ENCODE data around the gene TOR4A.

DNA sequence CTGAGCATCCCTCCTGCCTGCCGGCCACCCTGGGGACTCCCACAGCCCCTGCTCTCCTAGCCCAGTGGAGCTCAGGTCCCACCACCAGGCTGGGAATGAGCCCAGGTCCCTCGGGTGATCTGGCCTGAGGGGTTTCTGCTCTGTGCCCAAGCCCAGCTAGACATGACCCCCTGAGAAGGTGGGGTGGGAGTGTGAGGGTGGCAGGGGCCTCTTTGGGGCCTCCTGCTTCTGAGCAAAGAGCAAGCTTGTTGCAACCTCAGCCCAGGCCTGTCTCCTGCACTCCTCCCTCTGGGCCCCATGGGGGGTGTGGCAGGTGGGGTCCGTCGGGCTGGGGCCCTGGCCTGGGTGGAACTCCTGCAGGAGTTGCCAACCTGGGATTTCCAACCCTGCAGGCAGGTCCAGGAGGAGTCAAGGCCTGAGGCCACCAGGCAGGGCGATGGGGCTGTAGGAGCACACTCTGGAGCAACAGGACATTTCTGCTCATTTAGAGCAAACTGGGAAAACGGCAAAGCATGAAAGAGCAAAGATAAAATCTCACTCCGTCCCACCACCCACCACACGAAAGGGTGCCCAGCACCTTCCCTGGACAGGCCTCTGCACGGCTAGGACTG, 35.9 kb downstream of the TOR4A start:
- no peak for TF ChIP-seq POLR2AphosphoS5 (IDR thresholded peaks at IDR 0.05; ENCODE audit: low read depth, low read length)
- TF ChIP-seq, protein P1, sequence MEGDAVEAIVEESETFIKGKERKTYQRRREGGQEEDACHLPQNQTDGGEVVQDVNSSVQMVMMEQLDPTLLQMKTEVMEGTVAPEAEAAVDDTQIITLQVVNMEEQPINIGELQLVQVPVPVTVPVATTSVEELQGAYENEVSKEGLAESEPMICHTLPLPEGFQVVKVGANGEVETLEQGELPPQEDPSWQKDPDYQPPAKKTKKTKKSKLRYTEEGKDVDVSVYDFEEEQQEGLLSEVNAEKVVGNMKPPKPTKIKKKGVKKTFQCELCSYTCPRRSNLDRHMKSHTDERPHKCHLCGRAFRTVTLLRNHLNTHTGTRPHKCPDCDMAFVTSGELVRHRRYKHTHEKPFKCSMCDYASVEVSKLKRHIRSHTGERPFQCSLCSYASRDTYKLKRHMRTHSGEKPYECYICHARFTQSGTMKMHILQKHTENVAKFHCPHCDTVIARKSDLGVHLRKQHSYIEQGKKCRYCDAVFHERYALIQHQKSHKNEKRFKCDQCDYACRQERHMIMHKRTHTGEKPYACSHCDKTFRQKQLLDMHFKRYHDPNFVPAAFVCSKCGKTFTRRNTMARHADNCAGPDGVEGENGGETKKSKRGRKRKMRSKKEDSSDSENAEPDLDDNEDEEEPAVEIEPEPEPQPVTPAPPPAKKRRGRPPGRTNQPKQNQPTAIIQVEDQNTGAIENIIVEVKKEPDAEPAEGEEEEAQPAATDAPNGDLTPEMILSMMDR (IDR thresholded peaks at IDR 0.05), result no peak
- TF ChIP-seq, protein P2, sequence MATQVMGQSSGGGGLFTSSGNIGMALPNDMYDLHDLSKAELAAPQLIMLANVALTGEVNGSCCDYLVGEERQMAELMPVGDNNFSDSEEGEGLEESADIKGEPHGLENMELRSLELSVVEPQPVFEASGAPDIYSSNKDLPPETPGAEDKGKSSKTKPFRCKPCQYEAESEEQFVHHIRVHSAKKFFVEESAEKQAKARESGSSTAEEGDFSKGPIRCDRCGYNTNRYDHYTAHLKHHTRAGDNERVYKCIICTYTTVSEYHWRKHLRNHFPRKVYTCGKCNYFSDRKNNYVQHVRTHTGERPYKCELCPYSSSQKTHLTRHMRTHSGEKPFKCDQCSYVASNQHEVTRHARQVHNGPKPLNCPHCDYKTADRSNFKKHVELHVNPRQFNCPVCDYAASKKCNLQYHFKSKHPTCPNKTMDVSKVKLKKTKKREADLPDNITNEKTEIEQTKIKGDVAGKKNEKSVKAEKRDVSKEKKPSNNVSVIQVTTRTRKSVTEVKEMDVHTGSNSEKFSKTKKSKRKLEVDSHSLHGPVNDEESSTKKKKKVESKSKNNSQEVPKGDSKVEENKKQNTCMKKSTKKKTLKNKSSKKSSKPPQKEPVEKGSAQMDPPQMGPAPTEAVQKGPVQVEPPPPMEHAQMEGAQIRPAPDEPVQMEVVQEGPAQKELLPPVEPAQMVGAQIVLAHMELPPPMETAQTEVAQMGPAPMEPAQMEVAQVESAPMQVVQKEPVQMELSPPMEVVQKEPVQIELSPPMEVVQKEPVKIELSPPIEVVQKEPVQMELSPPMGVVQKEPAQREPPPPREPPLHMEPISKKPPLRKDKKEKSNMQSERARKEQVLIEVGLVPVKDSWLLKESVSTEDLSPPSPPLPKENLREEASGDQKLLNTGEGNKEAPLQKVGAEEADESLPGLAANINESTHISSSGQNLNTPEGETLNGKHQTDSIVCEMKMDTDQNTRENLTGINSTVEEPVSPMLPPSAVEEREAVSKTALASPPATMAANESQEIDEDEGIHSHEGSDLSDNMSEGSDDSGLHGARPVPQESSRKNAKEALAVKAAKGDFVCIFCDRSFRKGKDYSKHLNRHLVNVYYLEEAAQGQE (IDR thresholded peaks at IDR 0.05; ENCODE audit: insufficient read depth in 1 of 2, low read depth in 2 of 2, low read length in 1 of 2), result no peak
